ENCODE data around the gene SLCO3A1. TPM values are rescaled to one million over a fixed set of nuclear protein-coding genes. Genes with fewer than 3 reads are reported as not detected.

Gene SLCO3A1
- total RNA-seq, 1 experiment from 2014 or later, result 5.1 TPM

- TF ChIP-seq EGR1 (IDR thresholded peaks at IDR 0.05; ENCODE audit: low read depth) (no peak), ZNF274 (IDR thresholded peaks at IDR 0.05; ENCODE audit: low read depth, low read length) (no peak), CBX3 (IDR thresholded peaks at IDR 0.05; ENCODE audit: low read depth) (no peak), POLR2A (IDR thresholded peaks at IDR 0.05; ENCODE audit: borderline replicate concordance, extremely low read depth, insufficient read depth, insufficient read length) (no peak)
Measured at GRCh38 chr15:91886878-91887277, 33.4 kb downstream of the SLCO3A1 start (continued).

DNA sequence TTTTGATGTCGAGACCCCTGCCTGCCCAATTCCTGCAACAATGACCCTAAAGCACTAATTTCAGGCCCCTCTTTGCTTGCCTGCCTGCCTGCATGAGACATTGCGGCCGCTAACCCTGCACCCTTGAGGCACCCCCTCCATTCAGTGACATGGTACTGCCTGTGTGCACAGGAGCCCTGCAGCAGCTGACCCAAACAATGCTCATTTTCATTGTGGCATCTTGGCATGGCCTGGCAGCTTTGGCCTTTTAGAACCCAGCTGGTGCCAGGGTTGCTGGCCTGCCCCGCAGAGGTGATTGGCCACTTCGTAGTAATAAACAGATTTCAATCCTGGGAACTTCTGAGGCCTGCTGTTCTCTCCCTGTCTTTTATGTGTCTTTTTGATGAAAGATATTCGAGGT, 33.8 kb downstream of the SLCO3A1 start:
- ChIA-PET CTCF (no interaction called here), RAD21 (ENCODE audit: low non-redundant PET in 1 of 2, low total read pairs in 2 of 2, uncharacterized antibody in 2 of 2, unreplicated experiment in 2 of 2) (no interaction called here), POLR2A (no interaction called here)
- Histone ChIP-seq H3K9me2 (ENCODE audit: insufficient read depth) (no peaks in the 10 kb centered on the region), H3K36me3 (ENCODE audit: control insufficient read depth in 1 of 2, insufficient read depth in 2 of 2, low read length in 2 of 2) (no peaks in the 10 kb centered on the region), H3K27me3 (ENCODE audit: insufficient read depth, low read length) (no peaks in the 10 kb centered on the region), H3K4me3 (replicated peaks in 1 of 2; ENCODE audit: low read depth in 1 of 2, low read length in 2 of 2) (no peak overlapping the region), H2AFZ (ENCODE audit: low read depth, low read length, poor library complexity, severe bottlenecking) (no peak overlapping the region), H3K4me2 (ENCODE audit: low read length) (no peak overlapping the region), H3K4me1 (ENCODE audit: control insufficient read depth in 1 of 2, insufficient read depth in 2 of 2, low read length in 2 of 2) (peaks cover 0 to 12% of the 10 kb centered on the region in 2 experiments; a peak in 2 of 4 replicates), H3K27ac (ENCODE audit: low read depth, low read length) (no peak overlapping the region), H3K9ac (ENCODE audit: low read length) (no peak overlapping the region), H3K79me2 (ENCODE audit: insufficient read depth, low read length) (no peaks in the 10 kb centered on the region), H3K9me3 (ENCODE audit: control insufficient read depth in 1 of 2, insufficient read depth in 1 of 2, low read depth in 1 of 2, low read length in 2 of 2) (no peaks in the 10 kb centered on the region), H4K20me1 (ENCODE audit: insufficient read depth) (no peaks in the 10 kb centered on the region)
- TF ChIP-seq ZFX (IDR thresholded peaks at IDR 0.05) (no peak), CEBPB (IDR thresholded peaks at IDR 0.05; ENCODE audit: low read depth) (no peak), JUND (IDR thresholded peaks at IDR 0.05) (no peak), YY1 (IDR thresholded peaks at IDR 0.05; ENCODE audit: extremely low read depth, insufficient replicate concordance, low read depth, low read length) (no peak), EGR1 (IDR thresholded peaks at IDR 0.05; ENCODE audit: low read depth) (no peak), RAD21 (IDR thresholded peaks at IDR 0.05; ENCODE audit: low read depth) (no peak)
- TF ChIP-seq, protein P1, sequence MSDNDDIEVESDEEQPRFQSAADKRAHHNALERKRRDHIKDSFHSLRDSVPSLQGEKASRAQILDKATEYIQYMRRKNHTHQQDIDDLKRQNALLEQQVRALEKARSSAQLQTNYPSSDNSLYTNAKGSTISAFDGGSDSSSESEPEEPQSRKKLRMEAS (IDR thresholded peaks at IDR 0.05), result no peak
- TF ChIP-seq, protein P2, sequence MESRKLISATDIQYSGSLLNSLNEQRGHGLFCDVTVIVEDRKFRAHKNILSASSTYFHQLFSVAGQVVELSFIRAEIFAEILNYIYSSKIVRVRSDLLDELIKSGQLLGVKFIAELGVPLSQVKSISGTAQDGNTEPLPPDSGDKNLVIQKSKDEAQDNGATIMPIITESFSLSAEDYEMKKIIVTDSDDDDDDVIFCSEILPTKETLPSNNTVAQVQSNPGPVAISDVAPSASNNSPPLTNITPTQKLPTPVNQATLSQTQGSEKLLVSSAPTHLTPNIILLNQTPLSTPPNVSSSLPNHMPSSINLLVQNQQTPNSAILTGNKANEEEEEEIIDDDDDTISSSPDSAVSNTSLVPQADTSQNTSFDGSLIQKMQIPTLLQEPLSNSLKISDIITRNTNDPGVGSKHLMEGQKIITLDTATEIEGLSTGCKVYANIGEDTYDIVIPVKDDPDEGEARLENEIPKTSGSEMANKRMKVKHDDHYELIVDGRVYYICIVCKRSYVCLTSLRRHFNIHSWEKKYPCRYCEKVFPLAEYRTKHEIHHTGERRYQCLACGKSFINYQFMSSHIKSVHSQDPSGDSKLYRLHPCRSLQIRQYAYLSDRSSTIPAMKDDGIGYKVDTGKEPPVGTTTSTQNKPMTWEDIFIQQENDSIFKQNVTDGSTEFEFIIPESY (IDR thresholded peaks at IDR 0.05; ENCODE audit: extremely low read depth, insufficient replicate concordance, low read length), result no peak
- DNase-seq (ENCODE audit: low read depth, low spot score), result no peak
- BruUV-seq (replicated peaks), result no TSS peak
- intact Hi-C loops (cut with micrococcal nuclease), result loop anchor here (5.0 kb wide), 1 partner anchor 190 kb away; no protein-coding TSS in a partner anchor
- ATAC-seq, result no peak

All from HCT116 (cell line).